ENCODE results near the gene GPR155. TPM values are rescaled to one million over a fixed set of nuclear protein-coding genes. Genes with fewer than 3 reads are reported as not detected.

Gene GPR155
- total and polyA plus RNA-seq, 2 of the 4 experiments (the other 2 are of a cell fraction) = 2.3 to 3.4 TPM

GRCh38 chr2:174529916-174530315, 43.1 kb upstream of the GPR155 start:
- H3K4me2 ChIP-seq (ENCODE audit: low read depth, low read length) = no peak overlapping the region
- H4K5ac ChIP-seq (ENCODE audit: low read depth, low read length) = no peak overlapping the region
- H2BK20ac ChIP-seq (ENCODE audit: low read depth, low read length) = no peak overlapping the region
- dilution Hi-C loops (cut with HindIII; ENCODE audit: low sequenced_read_pairs, unreplicated experiment) = no loop called here
- H3K9ac ChIP-seq (ENCODE audit: low read depth, low read length) = no peak overlapping the region
- in situ Hi-C loops (cut with MboI; ENCODE audit: low sequenced_read_pairs) = no loop called here
- H2AK5ac ChIP-seq (ENCODE audit: low read depth, low read length) = no peak overlapping the region
- intact Hi-C loops (cut with micrococcal nuclease) = loop anchor here (10.0 kb wide), 1 partner anchor 1125 kb away; no protein-coding TSS in a partner anchor
- ChIA-PET POLR2A (ENCODE audit: unreplicated experiment) (no interaction called here), CTCF (no interaction called here)
- no peaks in the 10 kb centered on the region for H3K4me1 ChIP-seq (ENCODE audit: control insufficient read depth, insufficient read depth, low read length)
- peaks cover 4% of the 10 kb centered on the region for H3K27me3 ChIP-seq (ENCODE audit: control insufficient read depth, insufficient read depth, low read length)
- H3K4me3 ChIP-seq (ENCODE audit: insufficient read depth, low read depth, low read length) = no peak overlapping the region
- H4K8ac ChIP-seq (ENCODE audit: low read depth in 2 of 2, low read length in 2 of 2) = no peak overlapping the region
- no peaks in the 10 kb centered on the region for H4K20me1 ChIP-seq (ENCODE audit: insufficient read depth, low read length)
- no peak overlapping the region for H2AK9ac ChIP-seq (replicated peaks; ENCODE audit: low read depth, low read length, poor library complexity)
- no peak overlapping the region for H3K18ac ChIP-seq (ENCODE audit: low read depth, low read length)
- no peaks in the 10 kb centered on the region for H3K9me1 ChIP-seq (ENCODE audit: insufficient read depth, low read length)
- no TSS peak for BruUV-seq (replicated peaks)
- H2AFZ ChIP-seq (replicated peaks; ENCODE audit: low read length, poor library complexity) = no peak overlapping the region
- 69% methylated on average over 3 of the region's 4 CpGs; no CpG with 5 or more reads in 1 of the 2 experiments for WGBS, 2 experiments (ENCODE audit: extremely low coverage in 2 of 2, insufficient read length in 1 of 2)
- H3K4ac ChIP-seq (ENCODE audit: low read depth, low read length) = no peak overlapping the region
- no peaks in the 10 kb centered on the region for H3K79me1 ChIP-seq (ENCODE audit: low read depth in 1 of 2, low read length in 2 of 2)
- no peak for TF ChIP-seq MAFK (IDR thresholded peaks at IDR 0.05; ENCODE audit: low read depth, low read length)
- TF ChIP-seq RCOR1 (IDR thresholded peaks at IDR 0.05; ENCODE audit: insufficient replicate concordance, low read length) = no peak
- no peak for TF ChIP-seq POLR2A (IDR thresholded peaks at IDR 0.05; ENCODE audit: low read depth, low read length)
- TF ChIP-seq NFE2L2 (IDR thresholded peaks at IDR 0.05; ENCODE audit: low read depth, low read length) = no peak
- TF ChIP-seq USF2 (IDR thresholded peaks at IDR 0.05; ENCODE audit: low read depth, low read length) = no peak
- no peak for TF ChIP-seq RAD21 (IDR thresholded peaks at IDR 0.05; ENCODE audit: low read length)
- no peak for TF ChIP-seq MXI1 (IDR thresholded peaks at IDR 0.05; ENCODE audit: borderline replicate concordance, low read depth, low read length)
- TF ChIP-seq ELK1 (IDR thresholded peaks at IDR 0.05; ENCODE audit: borderline replicate concordance, low read depth, low read length) = no peak
- no peak for TF ChIP-seq CHD1 (IDR thresholded peaks at IDR 0.05; ENCODE audit: low read depth, low read length)
- TF ChIP-seq FOS (IDR thresholded peaks at IDR 0.05; ENCODE audit: low read depth, low read length) = no peak
- ATAC-seq (ENCODE audit: low read depth) (no peak), DNase-seq (no peak)
- H2BK15ac ChIP-seq (ENCODE audit: low read depth, low read length) = no peak overlapping the region
- no peak overlapping the region for H3K56ac ChIP-seq (ENCODE audit: extremely low read depth, insufficient read depth, low read length)
- H2BK120ac ChIP-seq (ENCODE audit: low read depth, low read length) = no peak overlapping the region
- H3K36me3 ChIP-seq (ENCODE audit: control insufficient read depth, insufficient read depth, low read length) = no peaks in the 10 kb centered on the region
- no peak overlapping the region for H4K91ac ChIP-seq (ENCODE audit: insufficient read depth, low read depth, low read length)
- 0 out of 2 replicates have a peak, but pooled peaks cover 2% of the 10 kb centered on the region for H3K9me3 ChIP-seq (ENCODE audit: control insufficient read depth, insufficient read depth, low read length)
- no peak overlapping the region for H3K14ac ChIP-seq (replicated peaks; ENCODE audit: low read depth, low read length)
- no peak overlapping the region for H3K27ac ChIP-seq (ENCODE audit: insufficient read depth, low read length)
- H3K23ac ChIP-seq (ENCODE audit: low read depth, low read length) = no peak overlapping the region
- no peak overlapping the region for H2BK5ac ChIP-seq (ENCODE audit: low read depth, low read length, poor library complexity, severe bottlenecking)

All from IMR-90 (cell line).